GM19023 (cell line): Measurements from ENCODE around the gene FES.
"Not testable (repeated sequence)": the region's sequence is repeated elsewhere in the genome, so short reads cannot be mapped to it uniquely, and the experiment has no call there.

Source experiments
- ATAC-seq: cut with Tn5 transposase; IDR thresholded peaks from one replicate; pipeline ENCODE4 v1.9.1; 2021; ENCODE audit warnings: mild to moderate bottlenecking, moderate library complexity; ENCODE audit not compliant: unreplicated experiment

FES gene

DNA sequence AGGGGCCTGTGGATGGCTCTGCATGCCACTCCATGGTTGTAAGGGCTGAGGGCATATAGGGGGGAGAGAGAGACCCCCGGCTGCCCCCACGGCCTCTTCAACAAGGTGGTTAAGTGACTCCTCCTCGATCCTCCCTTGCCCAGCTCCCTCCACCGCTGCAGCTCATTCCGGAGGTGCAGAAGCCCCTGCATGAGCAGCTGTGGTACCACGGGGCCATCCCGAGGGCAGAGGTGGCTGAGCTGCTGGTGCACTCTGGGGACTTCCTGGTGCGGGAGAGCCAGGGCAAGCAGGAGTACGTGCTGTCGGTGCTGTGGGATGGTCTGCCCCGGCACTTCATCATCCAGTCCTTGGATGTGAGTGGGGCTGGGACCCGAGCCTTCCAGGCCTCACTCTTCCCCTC is 6.5 kb downstream of the FES start:
- no peak for ATAC-seq

DNA sequence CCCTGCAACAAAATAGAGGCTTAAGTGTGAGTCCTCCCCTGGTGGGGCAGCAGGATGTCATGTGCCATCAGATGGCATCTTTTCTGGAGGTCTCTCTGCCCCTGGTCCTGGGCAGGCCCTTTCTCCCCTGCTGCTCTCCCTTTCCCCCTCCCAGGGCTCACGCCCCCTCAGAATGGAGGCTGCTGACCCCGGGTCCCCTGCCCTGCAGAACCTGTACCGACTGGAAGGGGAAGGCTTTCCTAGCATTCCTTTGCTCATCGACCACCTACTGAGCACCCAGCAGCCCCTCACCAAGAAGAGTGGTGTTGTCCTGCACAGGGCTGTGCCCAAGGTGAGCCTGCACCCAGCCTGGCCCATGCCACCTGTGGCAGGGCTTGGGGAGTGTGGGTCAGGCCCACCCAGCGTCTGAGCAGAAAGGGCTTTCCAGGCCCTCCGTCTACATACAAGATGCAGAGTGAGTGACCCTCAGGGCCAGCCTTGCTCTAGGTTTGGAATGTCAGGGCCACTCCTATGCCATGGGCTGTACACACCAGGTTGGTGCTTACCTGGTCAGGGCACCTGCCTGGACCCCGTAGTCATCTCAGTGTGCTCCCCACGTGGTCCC is 7.1 kb downstream of the FES start:
- ATAC-seq: no peak

DNA sequence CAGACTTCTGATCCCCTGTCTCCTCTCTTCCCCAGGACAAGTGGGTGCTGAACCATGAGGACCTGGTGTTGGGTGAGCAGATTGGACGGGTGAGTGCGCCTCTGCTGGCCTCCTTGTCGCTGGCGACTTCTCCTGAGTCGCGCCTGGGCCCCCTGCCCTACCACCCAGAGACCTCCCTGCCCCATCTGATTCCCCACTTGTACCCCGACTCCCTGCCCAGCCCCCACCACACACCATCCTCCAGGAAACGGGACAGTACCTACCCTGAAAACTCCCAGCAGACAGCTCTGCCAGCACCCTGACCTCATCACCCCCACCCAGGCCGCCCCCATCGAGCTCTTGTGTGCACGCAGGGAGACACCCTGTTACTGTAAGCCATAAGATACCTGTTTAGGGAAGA is 7.7 kb downstream of the FES start:
- no peak for ATAC-seq

DNA sequence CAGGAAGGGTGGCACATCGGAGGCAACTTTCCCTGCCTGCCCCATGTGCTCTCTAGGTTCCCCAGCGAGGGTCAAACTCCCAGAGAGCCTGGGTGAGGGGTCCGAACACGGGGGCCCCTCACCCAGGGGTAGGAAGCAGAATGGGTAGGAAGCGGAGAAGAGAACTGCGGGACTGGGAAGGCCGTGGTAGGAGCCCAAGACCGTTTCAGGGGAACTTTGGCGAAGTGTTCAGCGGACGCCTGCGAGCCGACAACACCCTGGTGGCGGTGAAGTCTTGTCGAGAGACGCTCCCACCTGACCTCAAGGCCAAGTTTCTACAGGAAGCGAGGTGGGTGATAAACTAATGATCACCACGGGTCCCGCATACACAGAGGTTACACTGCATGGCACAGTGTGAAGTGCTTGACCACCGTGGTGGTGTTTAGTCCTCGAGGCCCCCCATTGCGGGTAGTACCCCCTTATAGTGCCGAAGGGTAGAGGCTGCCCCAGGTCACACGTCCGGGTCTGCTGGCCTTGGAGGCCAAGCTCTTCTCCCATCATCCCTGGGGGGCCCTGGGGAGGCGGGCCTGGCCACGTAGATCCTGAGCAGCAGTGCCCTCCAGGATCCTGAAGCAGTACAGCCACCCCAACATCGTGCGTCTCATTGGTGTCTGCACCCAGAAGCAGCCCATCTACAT is 8.3 kb downstream of the FES start:
- ATAC-seq: no peak

DNA sequence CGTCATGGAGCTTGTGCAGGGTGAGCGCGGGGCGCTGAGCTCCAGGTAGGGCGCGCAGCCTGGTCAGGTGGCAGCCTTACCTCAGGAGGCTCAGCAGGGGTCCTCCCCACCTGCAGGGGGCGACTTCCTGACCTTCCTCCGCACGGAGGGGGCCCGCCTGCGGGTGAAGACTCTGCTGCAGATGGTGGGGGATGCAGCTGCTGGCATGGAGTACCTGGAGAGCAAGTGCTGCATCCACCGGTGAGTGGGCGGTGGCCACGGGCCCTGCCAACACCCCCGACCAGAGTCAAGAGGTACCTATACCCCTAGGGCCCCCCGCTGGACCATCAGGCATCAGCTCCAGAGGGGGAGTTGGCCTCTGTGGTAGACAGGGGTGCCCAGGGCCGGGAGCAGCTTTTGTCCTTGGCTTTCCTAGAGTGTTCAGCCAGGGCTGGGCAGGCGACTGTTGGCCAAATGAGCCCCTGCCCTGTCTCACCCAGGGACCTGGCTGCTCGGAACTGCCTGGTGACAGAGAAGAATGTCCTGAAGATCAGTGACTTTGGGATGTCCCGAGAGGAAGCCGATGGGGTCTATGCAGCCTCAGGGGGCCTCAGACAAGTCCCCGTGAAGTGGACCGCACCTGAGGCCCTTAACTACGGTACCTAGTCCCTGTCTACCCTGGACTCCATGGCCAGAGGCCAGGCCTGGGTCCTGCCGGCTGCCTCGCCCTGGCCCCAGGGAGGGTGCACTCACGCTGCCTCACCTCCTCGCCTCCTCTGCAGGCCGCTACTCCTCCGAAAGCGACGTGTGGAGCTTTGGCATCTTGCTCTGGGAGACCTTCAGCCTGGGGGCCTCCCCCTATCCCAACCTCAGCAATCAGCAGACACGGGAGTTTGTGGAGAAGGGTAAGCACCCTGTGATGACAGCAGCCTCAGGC is 9.1 kb downstream of the FES start:
- ATAC-seq: no peak

DNA sequence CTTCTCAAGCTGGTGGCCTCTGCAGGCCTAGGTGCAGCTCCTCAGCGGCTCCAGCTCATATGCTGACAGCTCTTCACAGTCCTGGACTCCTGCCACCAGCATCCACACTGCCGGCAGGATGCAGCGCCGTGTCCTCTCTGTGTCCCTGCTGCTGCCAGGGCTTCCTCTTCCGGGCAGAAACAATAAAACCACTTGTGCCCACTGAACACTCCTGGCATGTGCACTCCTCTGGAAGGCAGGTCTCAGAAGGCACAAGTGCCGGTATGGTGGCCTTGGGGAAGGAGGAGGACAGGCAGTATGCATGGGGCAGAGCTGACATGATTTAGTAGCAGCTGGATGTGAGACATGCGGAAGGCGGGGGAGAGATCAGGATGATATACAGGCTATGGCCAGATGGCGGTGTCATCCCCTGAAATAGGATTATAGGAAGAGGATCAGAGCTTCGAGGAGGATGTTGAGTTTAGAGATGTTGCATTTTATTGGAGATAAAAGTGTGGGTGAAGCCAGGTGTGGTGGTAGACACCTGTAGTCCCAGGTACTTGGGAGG is 11.3 kb downstream of the FES start:
- ATAC-seq: no peak

DNA sequence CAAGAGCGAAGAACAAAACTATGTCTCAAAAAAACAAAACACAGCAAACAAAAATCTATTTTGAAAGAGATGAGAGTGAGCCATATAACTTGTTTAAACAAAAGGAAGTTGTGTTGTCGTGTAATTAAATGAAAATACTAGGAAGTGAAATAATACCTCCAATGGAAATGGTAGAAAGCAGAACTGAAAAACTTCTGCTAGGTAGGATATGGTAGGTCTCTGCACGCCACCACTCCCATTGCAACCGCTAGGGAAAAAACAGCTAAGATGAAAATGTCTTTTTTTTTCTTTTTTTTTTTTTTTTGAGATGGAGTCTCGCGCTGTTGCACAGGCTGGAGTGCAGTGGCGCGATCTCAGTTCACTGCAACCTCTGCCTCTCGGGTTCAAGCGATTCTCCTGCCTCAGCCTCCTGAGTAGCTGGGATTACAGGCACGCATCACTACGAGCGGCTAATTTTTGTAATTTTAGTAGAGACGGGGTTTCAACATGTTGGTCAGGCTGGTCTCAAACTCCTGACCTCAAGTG is 12.9 kb downstream of the FES start:
- ATAC-seq: not testable (repeated sequence)

DNA sequence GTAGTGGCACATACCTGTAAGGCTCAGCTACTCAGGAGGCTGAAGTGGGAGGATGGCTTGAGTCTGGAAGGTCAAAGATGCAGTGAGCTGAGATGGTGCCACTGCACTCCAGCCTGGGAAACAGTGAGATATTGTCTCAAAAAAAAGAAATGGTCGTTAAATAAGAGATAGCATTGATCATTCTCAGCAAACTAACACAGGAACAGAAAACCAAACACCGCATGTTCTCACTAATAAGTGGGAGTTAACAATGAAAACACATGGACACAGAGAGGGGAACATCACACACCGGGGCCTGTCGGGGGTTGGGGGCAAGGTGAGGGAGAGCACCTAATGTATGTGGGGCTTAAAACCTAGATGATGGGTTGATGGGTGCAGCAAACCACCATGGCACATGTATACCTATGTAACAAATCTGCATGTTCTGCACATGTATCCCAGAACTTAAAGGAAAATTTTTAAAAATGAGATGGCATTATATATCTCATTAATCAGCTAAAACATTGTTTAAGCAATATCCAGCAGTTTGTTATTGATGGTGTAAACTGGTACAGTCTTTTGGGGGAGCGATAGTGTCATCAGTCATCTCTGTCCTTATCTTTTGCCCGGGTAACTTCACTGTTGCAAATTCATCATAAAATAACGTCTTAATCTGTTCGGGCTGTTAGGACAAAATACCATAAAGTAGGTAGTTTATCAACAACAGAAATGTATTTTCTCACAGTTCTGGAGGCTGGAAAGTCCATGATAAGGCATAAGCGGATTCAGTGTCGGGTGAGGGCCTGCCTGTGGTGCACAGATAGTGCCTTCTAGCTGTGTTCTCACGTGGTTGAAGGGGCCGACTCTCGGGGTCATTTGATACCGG is 17.1 kb downstream of the FES start:
- ATAC-seq: no peak

DNA sequence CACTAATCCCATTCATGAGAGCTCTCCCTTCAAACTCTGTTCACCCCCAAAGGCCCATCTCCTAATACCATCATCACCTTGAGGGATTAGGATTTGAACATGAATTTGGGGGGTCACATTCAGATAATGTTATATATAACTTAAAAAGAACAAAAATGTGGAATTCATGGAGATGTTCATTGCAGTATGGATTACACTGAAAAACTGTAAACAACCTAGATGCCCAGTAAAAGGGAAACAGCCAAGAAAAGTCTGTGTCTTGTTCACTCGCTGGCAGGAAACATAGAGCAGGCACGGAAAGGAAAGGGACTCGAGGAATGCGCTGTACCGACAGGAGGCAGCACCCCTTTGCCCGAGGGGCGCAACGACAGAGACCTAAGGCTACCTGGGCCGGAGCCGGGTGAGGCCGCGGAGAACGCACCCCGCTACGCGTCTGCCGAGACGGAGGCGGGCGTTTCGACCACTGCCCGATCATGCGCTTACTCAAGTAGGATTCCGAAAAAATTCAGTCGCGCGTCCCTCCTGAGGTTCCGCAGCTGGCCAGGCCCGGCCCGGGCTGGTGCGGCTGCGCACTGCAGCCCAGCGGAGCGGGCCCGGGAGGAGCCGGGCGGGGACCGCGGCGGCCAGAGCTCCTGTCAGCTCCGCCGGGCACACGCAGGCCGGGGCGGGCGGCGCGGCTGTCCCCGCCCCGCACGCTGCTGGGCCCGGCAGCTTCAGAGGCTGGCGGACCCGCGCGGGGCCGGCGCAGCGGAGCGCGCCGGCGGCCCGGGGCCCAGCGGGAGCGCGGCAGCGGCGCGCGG is 17.9 kb downstream of the FES start:
- ATAC-seq: peak; percentile 65

DNA sequence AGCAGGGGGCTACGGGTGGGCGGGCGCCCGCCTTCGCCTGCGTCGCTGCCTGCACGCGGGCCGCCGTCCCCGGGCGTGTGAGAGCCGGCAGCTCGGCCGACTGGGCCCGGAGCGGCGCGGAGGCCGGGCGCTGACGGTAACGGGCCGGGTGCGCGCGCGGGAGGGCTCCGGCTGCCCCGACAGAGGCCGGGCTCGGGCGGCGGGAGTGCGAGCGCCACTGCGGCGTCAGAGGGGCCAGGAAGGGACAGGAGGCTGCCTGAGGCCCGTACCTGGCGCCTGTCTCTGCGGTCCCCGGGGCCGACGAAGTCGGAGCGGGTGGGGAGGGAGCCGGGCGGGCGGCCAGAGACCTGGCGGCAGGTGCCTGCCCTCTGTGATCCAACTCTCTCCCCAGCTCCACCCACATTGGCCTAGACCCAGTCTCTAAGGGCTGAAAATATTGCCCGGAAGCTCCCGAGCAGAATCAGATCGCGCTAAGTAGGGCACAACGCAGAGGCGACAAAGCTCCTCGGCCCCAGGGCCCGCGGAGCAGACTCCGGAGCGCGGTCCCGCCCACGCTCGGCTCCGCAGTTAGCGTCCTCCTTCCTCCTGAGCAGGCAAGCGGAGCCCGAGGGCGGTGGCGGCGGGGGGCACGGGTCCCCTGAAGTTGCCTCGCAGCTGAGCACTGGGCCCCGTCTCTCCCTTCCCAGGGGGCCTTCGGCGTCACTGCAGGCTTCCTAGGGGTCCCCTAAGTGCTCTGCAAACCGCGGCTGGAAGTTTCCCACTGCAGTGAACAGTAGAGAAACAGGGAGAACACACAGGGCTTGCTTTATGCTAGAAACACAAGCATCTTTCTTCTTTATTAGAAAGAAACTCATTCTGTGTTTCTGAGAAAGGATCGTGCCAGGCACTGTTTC is 18.8 kb downstream of the FES start, which contains the start of gene MAN2A2:
Gene MAN2A2 (plus strand): TSS at position 463 of the 893 bp plus-strand sequence. CDS start 906 bp downstream, outside the sequence.
- ATAC-seq: peak; percentile 55

DNA sequence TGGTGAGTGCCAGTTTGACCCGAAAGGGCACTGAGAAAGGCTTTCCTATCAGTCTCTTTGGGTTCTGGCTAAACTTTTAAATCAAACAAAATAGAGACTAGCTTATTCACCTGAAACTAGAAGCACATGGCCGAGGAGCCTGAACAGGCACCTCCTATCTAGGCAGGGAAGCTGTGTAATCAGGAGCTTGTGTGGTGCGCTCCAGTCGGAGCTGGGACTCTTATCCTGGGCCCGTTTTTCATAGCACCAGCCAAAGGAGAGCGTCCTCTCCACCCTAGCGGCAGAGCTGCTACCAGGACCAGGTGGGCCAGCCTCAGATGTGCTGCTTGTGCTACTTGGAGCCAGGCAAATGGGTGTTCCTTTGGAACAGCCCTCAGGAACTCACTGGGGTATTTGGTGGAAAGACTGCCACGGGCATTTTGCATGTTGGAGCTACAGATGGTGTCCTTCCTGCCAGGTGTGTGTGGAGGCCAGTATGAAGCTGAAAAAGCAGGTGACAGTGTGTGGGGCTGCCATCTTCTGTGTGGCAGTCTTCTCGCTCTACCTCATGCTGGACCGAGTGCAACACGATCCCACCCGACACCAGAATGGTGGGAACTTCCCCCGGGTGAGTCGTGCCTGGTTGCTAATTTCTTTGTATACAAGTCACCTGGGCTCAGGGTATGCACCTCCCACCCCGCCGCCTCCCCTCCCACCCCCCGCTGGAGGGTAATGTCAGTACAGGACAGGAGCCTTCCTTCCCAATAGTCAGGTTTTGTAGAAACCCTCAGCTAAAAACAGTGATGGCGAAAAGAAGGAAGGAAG is 19.6 kb downstream of the FES start:
- no peak for ATAC-seq

DNA sequence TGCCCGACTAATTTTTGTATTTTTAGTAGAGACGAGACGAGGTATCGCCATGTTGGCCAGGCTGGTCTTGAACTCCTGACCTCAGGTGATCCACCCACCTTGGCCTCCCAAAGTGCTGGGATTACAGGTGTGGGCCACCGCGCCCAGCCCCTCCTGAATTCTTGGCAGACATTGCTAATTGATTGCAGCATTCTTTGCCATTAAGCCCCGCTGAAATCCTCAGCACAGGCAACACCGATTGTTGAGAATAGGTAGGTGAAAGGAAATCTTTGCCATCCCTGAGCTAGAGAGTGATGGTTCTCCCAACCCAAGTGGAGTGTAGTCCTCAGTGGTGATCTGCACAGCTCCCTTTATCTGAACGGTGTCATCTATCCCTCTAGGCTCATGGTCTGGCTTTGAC is 20.4 kb downstream of the FES start:
- no peak for ATAC-seq

DNA sequence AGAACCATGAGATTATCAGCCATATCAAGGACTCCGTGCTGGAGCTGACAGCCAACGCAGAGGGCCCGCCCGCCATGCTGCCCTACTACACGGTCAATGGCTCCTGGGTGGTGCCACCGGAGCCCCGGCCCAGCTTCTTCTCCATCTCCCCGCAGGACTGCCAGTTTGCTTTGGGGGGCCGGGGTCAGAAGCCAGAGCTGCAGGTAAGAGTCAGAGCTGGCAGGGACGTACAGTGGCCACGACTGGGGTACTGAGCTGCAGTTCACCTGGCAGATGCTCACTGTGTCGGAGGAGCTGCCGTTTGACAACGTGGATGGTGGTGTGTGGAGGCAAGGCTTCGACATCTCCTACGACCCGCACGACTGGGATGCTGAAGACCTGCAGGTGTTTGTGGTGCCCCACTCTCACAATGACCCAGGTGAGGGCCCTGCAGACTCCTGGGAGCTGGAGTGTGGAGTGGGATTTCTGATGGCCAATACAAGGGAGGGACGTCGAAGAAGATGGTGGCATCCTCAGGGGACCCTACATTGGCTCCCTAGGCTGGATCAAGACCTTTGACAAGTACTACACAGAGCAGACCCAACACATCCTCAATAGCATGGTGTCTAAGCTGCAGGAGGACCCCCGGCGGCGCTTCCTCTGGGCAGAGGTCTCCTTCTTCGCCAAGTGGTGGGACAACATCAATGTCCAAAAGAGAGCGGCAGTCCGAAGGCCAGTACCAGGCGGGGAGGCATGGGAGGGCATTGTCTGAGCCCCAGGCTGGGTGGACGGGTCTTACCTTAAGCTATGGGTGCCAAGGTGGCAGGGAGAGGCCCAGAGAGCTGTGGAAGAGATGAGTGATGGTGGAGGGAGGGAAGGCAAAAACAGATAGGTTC is 21.2 kb downstream of the FES start:
- ATAC-seq: no peak

DNA sequence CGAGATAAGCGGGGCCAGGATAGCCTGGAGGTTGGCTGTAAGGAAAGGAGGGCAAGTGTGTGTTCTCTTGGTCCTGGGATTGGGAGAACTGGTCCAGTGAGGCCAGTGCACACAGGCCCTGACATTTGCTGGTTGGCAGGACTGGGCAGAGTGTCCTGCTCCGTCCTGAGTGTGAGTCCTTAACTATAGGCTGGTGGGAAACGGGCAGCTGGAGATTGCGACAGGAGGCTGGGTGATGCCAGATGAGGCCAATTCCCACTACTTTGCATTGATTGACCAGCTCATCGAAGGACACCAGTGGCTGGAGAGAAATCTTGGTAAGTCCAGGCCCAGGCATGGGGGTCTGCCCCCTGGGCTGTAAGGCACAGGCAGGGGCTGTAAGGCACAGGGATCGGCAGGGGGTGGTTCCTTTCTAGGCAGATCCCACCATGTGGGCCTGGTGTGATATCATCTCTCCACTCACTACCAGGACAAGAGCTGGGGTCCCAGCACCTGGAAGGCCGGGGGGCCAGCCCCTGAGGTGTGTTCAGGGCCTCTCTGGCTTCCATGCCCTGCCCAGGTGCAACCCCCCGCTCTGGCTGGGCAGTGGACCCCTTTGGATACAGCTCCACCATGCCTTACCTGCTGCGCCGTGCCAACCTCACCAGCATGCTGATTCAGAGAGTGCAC is 22.0 kb downstream of the FES start:
- no peak for ATAC-seq

DNA sequence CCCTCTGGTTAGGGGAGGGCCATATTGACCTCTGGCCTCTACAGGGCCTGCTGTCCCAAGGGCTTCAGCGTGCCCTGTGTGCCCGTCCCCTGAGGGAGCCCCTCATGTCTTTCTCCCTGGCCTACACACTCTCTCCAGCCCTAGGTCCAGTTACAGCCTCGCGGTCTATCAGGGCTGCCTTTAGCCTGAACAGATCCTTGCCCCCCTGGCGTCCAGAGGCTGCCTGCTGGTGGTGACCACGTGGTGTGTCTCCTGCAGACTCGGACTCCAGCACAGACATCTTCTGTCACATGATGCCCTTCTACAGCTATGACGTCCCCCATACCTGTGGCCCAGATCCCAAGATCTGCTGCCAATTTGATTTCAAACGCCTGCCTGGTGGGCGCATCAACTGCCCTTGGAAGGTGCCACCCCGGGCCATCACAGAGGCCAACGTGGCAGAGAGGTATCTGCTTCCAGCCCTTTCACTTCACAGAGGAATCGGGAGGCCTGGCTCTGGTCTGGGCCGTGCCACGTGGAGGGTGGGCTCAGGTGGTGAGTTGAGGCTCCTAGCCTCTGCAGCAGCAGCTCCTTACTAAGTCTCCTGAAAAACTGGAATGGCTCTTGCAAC is 22.9 kb downstream of the FES start:
- no peak for ATAC-seq
